ENCODE results near the gene GRIK3.

Gene GRIK3

GRCh38 chr1:37001703-37002102, 32.6 kb downstream of the GRIK3 start:
- no peak for TF ChIP-seq CTCF (IDR thresholded peaks at IDR 0.05; ENCODE audit: extremely low read depth, missing control alignments)
- no peak for DNase-seq (ENCODE audit: low spot score)

GRCh38 chr1:36996106-36996505, 38.2 kb downstream of the GRIK3 start:
- DNase-seq (ENCODE audit: low spot score), result no peak
- TF ChIP-seq CTCF (IDR thresholded peaks at IDR 0.05; ENCODE audit: extremely low read depth, missing control alignments), result no peak

- no peak for DNase-seq (ENCODE audit: low spot score)
- TF ChIP-seq CTCF (IDR thresholded peaks at IDR 0.05; ENCODE audit: extremely low read depth, missing control alignments), result no peak
Measured at GRCh38 chr1:36994868-36995267, 39.4 kb downstream of the GRIK3 start.

GRCh38 chr1:36994294-36994693, 40.0 kb downstream of the GRIK3 start:
- TF ChIP-seq CTCF (IDR thresholded peaks at IDR 0.05; ENCODE audit: extremely low read depth, missing control alignments), result no peak
- no peak for DNase-seq (ENCODE audit: low spot score)

- TF ChIP-seq CTCF (IDR thresholded peaks at IDR 0.05; ENCODE audit: extremely low read depth, missing control alignments), result no peak
- DNase-seq (ENCODE audit: low spot score), result no peak
Measured at GRCh38 chr1:36992139-36992943, 42.0 kb downstream of the GRIK3 start.

- TF ChIP-seq CTCF (IDR thresholded peaks at IDR 0.05; ENCODE audit: extremely low read depth, missing control alignments), result no peak
- no peak for DNase-seq (ENCODE audit: low spot score)
Measured at GRCh38 chr1:36991551-36991950, 42.8 kb downstream of the GRIK3 start.

GRCh38 chr1:36990928-36991327, 43.4 kb downstream of the GRIK3 start:
- TF ChIP-seq CTCF (IDR thresholded peaks at IDR 0.05; ENCODE audit: extremely low read depth, missing control alignments), result no peak
- DNase-seq (ENCODE audit: low spot score), result no peak
